ENCODE data around the gene UAP1.

- no peak for TF ChIP-seq SIN3A (IDR thresholded peaks at IDR 0.05; ENCODE audit: borderline replicate concordance, insufficient read depth, low read length)
- TF ChIP-seq, protein P1, sequence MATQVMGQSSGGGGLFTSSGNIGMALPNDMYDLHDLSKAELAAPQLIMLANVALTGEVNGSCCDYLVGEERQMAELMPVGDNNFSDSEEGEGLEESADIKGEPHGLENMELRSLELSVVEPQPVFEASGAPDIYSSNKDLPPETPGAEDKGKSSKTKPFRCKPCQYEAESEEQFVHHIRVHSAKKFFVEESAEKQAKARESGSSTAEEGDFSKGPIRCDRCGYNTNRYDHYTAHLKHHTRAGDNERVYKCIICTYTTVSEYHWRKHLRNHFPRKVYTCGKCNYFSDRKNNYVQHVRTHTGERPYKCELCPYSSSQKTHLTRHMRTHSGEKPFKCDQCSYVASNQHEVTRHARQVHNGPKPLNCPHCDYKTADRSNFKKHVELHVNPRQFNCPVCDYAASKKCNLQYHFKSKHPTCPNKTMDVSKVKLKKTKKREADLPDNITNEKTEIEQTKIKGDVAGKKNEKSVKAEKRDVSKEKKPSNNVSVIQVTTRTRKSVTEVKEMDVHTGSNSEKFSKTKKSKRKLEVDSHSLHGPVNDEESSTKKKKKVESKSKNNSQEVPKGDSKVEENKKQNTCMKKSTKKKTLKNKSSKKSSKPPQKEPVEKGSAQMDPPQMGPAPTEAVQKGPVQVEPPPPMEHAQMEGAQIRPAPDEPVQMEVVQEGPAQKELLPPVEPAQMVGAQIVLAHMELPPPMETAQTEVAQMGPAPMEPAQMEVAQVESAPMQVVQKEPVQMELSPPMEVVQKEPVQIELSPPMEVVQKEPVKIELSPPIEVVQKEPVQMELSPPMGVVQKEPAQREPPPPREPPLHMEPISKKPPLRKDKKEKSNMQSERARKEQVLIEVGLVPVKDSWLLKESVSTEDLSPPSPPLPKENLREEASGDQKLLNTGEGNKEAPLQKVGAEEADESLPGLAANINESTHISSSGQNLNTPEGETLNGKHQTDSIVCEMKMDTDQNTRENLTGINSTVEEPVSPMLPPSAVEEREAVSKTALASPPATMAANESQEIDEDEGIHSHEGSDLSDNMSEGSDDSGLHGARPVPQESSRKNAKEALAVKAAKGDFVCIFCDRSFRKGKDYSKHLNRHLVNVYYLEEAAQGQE (IDR thresholded peaks at IDR 0.05; ENCODE audit: insufficient read depth in 1 of 2, low read depth in 2 of 2, low read length in 2 of 2), result no peak
- TF ChIP-seq FOXP2 (optimal IDR thresholded peaks at IDR 0.05; ENCODE audit: borderline replicate concordance, extremely low read depth, extremely low read length, insufficient read depth), result no peak
- no peak for TF ChIP-seq TAF1 (IDR thresholded peaks at IDR 0.05; ENCODE audit: borderline replicate concordance, insufficient read depth, low read length)
Measured at GRCh38 chr1:162627662-162628296, 66.3 kb downstream of the UAP1 start.
